Stimulated activated CD4-positive, alpha-beta T cell treated with anti-CD3 and anti-CD28 coated beads, Interleukin-2, amount 100 ng/mL, for 4 hours (primary cell): ENCODE data around the gene GAN.

Source experiments
- DNase-seq: peaks from one replicate; pipeline ENCODE4 v3.0.0-alpha.2; 2020; ENCODE audit warnings: low read depth

Gene GAN

DNA sequence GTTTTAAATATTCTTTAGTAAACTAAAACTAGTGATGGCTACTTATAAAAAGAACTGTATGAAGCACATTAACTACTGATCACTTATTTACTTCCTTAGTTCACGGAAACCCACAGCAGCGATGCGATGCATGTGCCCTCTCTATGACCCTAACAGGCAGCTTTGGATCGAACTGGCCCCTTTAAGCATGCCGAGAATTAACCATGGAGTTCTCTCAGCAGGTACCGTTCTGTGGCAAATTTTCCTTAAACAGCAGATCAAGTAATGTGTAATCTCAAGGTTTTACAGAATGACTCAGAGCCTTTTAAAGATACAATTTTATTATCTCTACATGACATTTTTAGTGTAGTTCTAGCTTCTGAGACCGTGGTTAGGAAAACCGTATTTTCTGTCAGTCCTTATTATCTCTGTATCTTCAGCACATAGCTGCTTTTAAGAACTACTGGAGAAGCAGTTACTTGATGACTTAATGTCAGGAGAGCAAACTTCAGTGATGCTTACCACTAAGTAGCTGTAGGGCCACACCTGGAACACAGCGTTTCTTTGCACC is 43.0 kb downstream of the GAN start:
- DNase-seq = no peak

DNA sequence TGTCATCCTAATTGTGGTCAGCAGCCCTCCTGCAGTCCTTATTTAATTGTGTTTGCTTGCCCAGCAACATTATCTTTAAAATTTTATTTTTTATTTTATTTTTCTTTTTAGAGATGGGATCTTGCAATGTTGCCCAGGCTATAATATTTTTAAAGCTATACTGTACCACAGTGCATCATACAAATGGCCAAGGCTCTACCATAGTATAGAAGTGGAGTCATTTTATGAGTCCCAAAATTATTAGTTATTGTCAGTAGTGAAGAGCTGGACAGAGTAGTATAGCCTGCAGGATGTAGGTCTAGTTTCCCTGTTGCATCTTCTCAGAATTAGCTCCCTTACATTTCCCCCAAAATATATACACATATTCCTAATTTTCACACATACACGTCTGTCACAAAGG is 44.1 kb downstream of the GAN start:
- no peak for DNase-seq

GRCh38 chr16:81360135-81360534 is 45.4 kb downstream of the GAN start:
- DNase-seq = no peak

DNA sequence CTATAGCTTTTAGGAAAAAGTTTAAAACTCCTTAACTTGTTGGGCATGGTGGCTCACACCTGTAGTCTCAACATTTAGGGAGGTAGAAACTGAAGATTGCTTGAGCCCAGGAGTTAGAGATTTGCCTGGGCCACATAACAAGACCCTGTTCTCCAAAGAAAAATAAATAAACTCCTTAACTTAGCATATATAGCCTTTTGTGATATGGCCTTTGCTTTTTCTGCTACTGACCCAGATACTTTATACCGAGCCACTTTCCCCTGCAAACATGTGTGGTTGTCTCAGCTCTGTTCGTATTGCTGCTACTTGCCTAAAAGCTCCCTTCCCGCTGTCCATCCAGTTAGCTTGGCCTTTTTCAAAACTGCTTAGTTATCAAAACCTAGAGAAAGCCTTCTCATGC is 51.0 kb downstream of the GAN start:
- no peak for DNase-seq

- DNase-seq = no peak
These were observed 51.7 kb downstream of the GAN start for GRCh38 chr16:81366316-81366932.

DNA sequence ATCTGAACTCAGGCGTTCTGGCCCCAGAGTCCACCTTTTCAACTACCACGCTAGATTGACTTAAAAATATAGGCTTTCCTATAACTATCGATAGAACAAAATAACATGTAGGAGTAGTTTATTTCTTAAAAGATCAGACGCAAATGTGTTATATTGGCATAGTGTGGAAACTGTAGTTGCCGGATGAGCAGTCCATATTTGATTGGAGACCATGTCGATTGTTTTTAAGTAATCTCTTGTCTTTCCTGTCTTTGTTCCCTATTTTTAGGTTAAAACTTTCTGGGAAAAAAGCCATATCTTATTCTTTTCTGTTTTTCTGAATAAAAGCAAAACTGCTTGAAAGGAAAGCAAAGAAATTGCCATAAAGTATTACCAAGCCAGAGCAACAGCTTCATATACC is 53.1 kb downstream of the GAN start:
- no peak for DNase-seq

DNA sequence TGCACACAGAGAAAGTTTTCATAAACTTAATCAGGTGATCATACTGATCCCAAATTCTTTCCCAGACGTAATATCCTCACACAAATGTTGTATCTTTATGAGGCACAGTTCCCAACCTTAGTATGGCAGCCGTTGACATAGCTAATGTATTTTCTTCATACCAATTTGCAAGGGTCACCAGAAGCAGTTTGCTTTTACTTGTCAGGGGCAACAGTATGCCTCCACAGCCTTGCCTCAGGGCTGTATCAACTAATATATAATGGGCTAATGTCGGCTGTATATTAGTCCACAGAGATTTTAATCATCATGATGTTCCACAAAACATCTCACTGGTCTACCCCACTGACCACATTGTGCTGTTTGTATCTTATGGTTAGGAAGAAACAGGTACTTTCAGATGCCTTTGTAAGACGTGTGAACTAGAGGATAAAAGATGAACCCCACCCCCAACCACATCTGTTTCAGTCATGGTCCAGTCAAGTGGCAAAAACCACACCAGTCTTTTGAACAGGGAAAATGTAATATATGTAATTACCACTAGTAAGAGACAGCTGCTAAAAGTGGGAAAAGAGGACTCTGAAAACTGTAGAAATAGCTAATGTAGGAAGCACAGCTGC is 55.2 kb downstream of the GAN start:
- DNase-seq = no peak

DNA sequence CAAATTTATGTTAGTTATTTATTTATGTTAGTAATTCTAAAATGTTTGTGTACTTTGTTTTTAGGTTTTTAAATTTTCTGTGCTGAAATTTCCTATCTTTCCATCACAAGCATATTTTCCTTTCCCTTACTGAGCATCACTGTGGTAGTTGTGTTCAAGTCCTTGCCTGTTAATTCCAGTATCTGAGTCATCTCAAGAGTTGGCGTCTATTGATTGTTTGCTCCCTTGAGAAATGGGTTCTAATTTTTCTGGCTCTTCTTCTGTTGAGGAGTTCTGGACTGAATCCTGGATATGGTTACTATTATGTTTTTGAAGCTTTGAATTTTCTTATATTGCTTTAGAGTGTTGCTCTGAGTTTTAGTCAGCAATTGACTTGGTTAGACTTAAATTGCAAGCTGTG is 56.3 kb downstream of the GAN start:
- DNase-seq = no peak

- DNase-seq = no peak
These were observed 59.8 kb downstream of the GAN start for GRCh38 chr16:81374550-81374949.

GRCh38 chr16:81376880-81377279 is 62.1 kb downstream of the GAN start:
- DNase-seq = peak; percentile 11

DNA sequence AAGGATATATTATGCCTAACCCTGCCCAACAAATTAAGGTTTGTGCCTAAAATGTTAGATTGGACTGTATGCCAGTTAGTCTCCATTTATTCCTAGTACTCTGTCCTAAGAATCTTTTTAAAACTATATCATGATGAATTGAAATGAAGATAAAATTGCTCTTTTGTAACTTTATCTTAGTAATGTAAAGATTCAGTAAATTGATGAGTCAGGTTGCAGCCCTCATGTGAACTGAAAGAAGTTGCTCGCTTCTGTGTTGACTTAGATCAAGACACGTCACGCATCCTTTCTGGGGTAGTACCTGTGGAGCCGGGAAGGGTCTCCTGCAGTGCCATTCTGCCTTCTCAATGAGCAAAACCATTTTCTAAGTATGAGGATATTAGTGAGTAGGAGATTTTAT is 63.3 kb downstream of the GAN start:
- no peak for DNase-seq

DNA sequence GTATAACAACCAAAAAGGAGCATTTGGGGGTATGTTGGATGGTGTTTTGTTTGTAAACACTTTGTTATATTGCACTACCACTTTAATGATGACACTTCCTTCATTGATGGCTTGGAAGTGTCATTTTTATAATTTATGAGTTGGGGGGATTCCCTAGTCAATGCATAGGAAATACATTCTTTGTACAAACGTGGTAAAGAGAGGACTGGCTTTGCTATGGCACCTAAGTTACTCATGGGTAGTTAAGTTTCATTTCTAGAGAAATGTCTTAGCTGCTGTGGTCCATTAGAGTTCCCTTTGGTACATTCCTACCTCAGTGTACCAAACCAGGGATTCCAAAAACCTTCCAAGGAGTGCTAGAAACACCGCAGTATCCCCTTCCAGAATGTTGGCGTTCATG is 66.2 kb downstream of the GAN start:
- no peak for DNase-seq

- no peak for DNase-seq
These were observed 69.2 kb downstream of the GAN start for GRCh38 chr16:81384006-81384405.

DNA sequence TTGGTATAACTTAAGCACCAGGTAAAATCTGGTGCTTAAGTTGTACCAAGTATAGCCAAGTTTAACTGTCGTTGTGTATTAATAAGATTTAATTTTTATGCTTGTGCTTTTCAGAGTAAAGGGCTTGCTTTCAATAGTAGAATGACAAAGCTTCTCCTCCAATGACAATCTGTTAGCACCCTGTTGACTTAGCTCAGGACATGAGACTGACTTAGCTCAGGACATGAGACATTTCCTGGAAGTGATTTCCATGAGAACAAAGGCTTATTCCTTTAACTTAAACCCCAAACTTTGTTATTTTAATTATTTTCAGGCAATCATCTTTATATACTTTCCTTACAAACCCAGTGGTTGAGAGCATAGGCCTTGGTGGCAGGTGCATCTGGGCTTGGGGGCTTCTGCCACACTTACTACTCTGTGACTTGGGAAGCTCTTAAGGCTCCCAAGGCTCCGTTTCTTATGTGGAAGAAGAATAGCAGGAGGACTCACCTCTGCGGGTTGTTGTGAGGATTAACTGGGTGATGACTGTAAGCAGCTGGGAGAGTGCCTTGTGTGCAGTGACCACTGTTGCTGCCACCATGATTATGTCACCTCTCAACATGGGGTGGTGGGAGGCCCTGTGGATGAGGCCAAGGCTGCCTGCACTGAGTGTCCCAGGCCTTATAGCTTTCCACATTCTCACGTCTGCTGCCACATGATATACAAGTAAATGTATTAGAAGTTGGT is 70.4 kb downstream of the GAN start:
- DNase-seq = no peak

GRCh38 chr16:81388357-81388756 is 73.6 kb downstream of the GAN start:
- no peak for DNase-seq

- no peak for DNase-seq
These were observed 76.1 kb downstream of the GAN start for GRCh38 chr16:81390840-81391239.

DNA sequence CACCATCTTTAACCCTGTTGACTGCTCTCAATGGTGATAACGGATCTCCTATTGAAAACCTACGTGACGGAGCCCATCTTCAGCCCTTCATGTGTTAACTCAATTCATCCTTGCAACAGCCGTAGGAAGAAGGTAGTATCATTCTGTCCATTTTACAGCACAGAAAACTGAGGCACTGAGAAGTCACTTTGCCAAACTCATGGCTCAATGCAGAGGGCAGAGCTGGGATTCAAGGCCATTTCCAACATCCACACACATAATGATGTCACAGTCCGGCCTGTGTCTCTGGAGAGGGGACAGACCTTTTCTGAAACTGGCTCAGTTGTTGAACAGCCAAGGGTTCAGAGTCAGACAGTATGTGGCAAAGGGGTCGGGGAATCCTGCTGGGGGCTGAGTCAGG is 77.2 kb downstream of the GAN start:
- DNase-seq = no peak

DNA sequence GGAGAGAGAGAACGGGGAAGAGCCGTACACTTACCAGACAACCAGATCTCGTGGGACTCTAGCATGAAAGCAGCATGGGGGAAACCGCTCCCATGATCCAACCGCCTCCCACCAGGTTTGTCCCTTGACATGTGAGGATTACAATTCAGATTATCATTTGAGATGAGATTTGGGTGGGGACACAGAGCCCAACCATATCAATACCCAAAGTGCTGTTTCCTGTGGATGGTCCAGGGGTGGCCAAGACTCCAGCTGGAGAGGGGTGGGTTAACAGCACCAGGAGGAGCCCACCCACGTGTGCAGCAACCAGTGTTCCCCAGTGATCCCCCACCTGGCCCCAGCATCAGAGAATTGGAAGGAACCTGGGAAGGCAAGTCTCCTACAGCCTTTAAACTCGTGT is 79.7 kb downstream of the GAN start:
- DNase-seq = no peak

DNA sequence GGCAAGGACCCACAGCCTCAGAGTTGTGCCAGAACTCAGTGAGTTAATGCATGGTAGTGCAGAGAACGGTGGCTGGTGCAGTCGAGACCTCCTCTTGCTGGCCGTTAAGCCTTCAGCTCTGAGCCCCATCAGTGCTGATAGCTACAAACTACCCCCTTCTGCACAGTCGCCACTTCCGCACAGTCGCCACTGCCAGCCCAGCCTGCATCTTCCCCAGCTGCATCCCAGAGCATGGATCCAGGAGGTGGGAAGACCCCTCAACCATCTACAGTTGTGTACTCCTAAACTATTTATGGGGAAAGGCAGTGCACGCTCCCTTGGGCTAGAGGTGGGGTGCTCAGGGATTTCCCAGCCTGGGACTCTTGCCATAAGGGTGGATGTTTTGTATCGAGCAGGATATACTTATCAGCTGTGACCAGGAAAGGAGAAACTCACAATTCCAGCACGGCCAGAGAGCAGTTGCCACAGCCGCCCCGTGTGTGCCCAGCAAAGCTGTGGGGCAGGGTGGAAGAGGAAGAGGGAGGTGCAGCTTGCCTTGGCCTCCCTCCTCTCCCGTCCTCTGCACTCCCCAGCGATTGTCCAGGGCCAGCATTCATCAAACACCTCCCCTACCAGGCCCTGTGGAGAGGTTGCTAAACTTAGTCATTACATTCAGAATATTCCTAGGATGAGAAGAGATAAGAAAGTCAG is 80.3 kb downstream of the GAN start:
- DNase-seq = no peak

DNA sequence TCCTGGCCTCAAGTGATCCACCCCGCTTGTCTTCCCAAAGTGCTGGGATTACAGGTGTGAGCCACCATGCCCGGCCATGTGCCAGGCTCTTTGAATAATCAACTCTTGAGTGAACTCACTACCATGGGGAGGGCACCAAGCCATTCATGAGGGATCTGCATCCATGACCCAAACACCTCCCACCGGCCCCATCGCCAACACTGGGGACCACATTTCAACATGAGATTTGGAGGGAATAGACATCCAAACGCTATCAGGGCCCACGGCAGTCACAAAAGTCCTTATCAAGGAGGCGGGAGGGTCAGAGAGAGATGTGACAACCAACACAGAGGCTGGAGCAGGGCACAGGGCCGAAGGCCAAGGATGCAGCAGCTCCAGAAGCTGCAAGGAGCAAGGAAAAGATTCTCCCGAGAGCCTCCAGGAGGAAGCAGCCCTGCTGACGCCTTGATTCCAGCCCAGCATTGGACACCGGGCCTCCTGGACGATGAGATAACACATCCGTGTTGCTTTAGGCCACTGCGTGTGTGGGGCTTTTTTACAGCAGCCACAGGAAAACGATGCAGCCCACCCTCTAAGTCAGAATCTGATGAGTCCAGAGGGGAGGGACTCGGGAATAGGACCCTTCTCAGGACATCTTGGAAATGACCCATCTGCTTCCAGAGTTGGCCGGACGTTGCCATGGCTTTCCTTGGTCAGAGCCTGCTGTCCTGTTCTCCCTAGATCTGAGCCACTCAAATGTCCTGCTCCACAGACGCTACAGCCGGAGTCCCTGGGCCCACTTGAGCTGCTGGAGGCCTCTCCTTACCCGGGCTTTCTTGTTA is 82.5 kb downstream of the GAN start:
- DNase-seq = no peak

- no peak for DNase-seq
These were observed 83.2 kb downstream of the GAN start for GRCh38 chr16:81397879-81398520.
